Effector memory CD4-positive, alpha-beta T cell (primary cell): ENCODE data around the gene SORL1.
"Not testable (repeated sequence)": the region's sequence is repeated elsewhere in the genome, so short reads cannot be mapped to it uniquely, and the experiment has no call there.

Source experiments
- DNase-seq, 3 donors: peaks; one replicate each; pipeline ENCODE4 v3.0.0-alpha.2; 2020
- H3K27ac ChIP-seq: 2 replicates; pipeline ENCODE4 v1.7.0; 2013; ENCODE audit warnings: mild to moderate bottlenecking, low read length, moderate library complexity; ENCODE audit not compliant: insufficient read depth, poor library complexity, severe bottlenecking
- H3K27me3 ChIP-seq: replicated peaks from 2 replicates; pipeline ENCODE4 v1.7.0; 2013; ENCODE audit warnings: mild to moderate bottlenecking, low read length; ENCODE audit not compliant: insufficient read depth, control insufficient read depth, poor library complexity, severe bottlenecking
- H3K36me3 ChIP-seq: 2 replicates; pipeline ENCODE4 v1.7.0; 2013; ENCODE audit warnings: mild to moderate bottlenecking, low read length, moderate library complexity; ENCODE audit not compliant: control insufficient read depth, insufficient read depth
- H3K4me1 ChIP-seq: 2 replicates; pipeline ENCODE4 v1.7.0; 2013; ENCODE audit warnings: low read length, mild to moderate bottlenecking; ENCODE audit not compliant: control insufficient read depth, insufficient read depth, poor library complexity, severe bottlenecking
- H3K4me3 ChIP-seq: 2 replicates; pipeline ENCODE4 v1.7.0; 2013; ENCODE audit warnings: low read length, low read depth, mild to moderate bottlenecking; ENCODE audit not compliant: insufficient read depth, poor library complexity, severe bottlenecking
- H3K9me3 ChIP-seq: 2 replicates; pipeline ENCODE4 v1.7.0; 2013; ENCODE audit warnings: mild to moderate bottlenecking, low read length, moderate library complexity; ENCODE audit not compliant: control insufficient read depth

SORL1 gene

DNA sequence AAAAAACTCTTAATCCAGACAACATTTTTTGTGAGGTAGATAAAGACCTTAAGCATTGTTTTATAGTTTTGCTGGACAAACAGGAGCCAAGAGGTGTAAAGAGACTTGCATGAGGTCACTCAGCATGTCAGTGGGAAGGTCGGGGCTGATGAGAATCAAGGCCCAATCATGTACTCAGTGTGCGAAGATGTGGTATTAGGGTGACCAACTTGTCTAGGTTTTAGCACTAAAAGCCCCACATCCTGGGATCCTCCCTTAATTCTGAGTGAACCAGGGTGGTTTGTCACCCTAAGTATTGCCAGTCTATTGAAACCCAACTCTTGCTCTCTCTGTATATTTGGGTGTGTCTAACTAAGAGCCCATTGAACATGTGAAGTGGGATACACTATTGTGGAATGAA lies 20.2 kb downstream of the SORL1 start:
- Histone ChIP-seq H3K4me3 (no peak overlapping the region), H3K27ac (peak overlapping the region; percentile 18), H3K9me3 (no peaks in the 10 kb centered on the region), H3K27me3 (no peaks in the 10 kb centered on the region), H3K36me3 (peaks cover 48% of the 10 kb centered on the region), H3K4me1 (peaks cover 27% of the 10 kb centered on the region)
- DNase-seq: no peak

- H3K27me3 ChIP-seq: no peaks in the 10 kb centered on the region
- H3K36me3 ChIP-seq: peaks cover 57% of the 10 kb centered on the region
- peaks cover 17% of the 10 kb centered on the region for H3K4me1 ChIP-seq
- DNase-seq: no peak
- H3K9me3 ChIP-seq: no peaks in the 10 kb centered on the region
- H3K27ac ChIP-seq: no peak overlapping the region
- no peak overlapping the region for H3K4me3 ChIP-seq
Measured at GRCh38 chr11:121473064-121473777, 21.1 kb downstream of the SORL1 start.

GRCh38 chr11:121474680-121475079 lies 22.6 kb downstream of the SORL1 start:
- Histone ChIP-seq H3K36me3 (peaks cover 71% of the 10 kb centered on the region), H3K4me3 (no peak overlapping the region), H3K9me3 (no peaks in the 10 kb centered on the region), H3K4me1 (peaks cover 7% of the 10 kb centered on the region), H3K27ac (no peak overlapping the region), H3K27me3 (no peaks in the 10 kb centered on the region)
- no peak for DNase-seq

DNA sequence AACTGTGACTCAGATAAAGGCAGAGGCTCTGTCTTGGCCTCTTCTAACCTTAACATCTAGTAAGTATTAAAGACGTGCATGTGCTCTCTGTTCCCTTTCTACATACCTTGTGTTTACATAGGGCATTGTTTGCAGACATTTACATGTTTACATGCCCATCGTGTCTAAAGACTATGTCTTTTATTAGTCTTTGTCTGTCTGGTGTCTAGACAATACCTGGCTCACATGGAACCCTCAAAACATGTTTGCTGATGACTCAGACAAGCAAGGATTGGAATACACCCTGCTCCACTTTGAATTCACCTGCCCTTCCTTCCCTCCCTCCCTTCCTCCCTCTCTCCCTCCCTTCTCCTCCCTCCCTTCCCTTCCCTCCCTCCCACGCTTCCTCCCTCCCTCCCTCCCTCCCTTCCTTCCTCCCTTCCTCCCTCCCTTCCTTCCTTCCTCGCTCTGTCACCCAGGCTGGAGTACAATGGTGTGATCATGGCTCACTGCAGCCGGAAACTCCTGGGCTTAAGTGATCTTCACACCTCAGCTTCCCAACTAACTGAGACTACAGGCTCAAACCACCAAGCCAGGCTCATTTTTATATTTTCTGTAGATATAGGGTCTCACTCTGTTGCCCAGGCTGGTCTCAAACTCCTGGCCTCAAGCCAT lies 24.4 kb downstream of the SORL1 start:
- no peak for DNase-seq
- no peak overlapping the region for H3K4me3 ChIP-seq
- H3K9me3 ChIP-seq: no peaks in the 10 kb centered on the region
- peak overlapping the region; percentile 39 for H3K27ac ChIP-seq
- H3K27me3 ChIP-seq: no peaks in the 10 kb centered on the region
- peaks cover 58% of the 10 kb centered on the region for H3K36me3 ChIP-seq
- peaks cover 19% of the 10 kb centered on the region for H3K4me1 ChIP-seq

DNA sequence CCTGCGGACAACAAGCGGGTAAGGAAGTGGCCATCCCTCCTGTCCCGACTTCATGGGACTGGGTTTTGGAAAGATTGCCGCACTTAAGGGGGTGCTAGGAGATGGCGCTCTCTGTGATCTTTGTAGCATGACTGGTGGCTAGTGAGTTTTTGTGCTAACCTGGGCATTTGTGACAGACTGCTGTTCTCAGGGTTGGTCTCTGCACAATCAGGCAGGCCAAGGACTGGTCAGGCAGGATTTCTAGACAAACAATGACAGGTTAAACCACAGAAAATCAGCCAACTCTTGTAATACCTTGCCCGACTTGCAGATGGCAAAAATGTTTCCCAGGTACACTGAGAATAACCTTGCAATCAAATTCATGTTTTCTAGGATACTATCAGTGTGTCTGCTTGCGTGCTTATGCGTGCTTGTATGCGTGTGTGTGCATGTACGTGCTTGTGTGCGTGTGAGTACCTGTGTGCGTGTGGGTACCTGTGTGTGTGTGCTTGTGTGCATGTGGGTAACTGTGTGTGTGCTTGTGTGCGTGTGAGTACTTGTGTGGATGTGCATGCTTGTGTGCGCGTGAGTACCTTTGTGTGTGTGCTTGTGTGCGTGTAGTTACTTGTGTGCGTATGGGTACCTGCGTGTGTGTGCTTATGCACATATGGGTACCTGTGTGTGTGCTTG lies 26.2 kb downstream of the SORL1 start:
- peaks cover 30% of the 10 kb centered on the region for H3K4me1 ChIP-seq
- no peaks in the 10 kb centered on the region for H3K9me3 ChIP-seq
- no peak for DNase-seq
- H3K27me3 ChIP-seq: no peaks in the 10 kb centered on the region
- H3K4me3 ChIP-seq: no peak overlapping the region
- H3K27ac ChIP-seq: no peak overlapping the region
- peaks cover 46% of the 10 kb centered on the region for H3K36me3 ChIP-seq

- H3K4me3 ChIP-seq: no peak overlapping the region
- H3K27ac ChIP-seq: no peak overlapping the region
- H3K36me3 ChIP-seq: peaks cover 41% of the 10 kb centered on the region
- H3K4me1 ChIP-seq: peaks cover 35% of the 10 kb centered on the region
- no peak for DNase-seq
- no peaks in the 10 kb centered on the region for H3K27me3 ChIP-seq
- H3K9me3 ChIP-seq: no peaks in the 10 kb centered on the region
Measured at GRCh38 chr11:121478895-121479697, 27.0 kb downstream of the SORL1 start.

DNA sequence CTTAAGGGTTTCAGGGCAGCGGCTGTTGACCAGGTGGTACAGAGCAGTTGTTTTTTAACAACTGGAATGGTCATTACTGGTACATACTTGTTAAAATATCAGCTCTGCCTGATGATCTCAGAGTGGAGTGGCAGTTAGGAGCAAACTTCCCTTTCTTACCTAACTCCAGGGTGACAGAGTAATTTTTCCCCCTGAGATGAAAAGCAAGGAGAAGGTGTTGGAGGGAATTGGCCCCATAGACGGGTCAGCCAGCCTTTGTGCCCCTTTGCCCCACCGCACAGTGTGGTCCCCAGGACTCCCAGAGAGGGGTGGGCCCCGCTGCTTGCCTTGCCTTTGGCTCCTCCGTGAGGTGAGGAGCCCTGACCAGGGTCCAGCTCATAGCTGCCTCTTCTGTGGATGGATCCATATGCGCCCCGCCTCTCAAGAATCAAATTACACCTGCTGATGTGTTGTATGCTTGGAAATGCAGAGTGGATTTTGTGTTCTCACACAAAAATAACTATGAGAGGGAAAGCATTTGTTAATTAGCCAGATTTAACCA lies 27.7 kb downstream of the SORL1 start:
- H3K9me3 ChIP-seq: no peaks in the 10 kb centered on the region
- no peak for DNase-seq
- no peaks in the 10 kb centered on the region for H3K27me3 ChIP-seq
- H3K4me3 ChIP-seq: no peak overlapping the region
- H3K27ac ChIP-seq: no peak overlapping the region
- peaks cover 38% of the 10 kb centered on the region for H3K36me3 ChIP-seq
- H3K4me1 ChIP-seq: peaks cover 35% of the 10 kb centered on the region

DNA sequence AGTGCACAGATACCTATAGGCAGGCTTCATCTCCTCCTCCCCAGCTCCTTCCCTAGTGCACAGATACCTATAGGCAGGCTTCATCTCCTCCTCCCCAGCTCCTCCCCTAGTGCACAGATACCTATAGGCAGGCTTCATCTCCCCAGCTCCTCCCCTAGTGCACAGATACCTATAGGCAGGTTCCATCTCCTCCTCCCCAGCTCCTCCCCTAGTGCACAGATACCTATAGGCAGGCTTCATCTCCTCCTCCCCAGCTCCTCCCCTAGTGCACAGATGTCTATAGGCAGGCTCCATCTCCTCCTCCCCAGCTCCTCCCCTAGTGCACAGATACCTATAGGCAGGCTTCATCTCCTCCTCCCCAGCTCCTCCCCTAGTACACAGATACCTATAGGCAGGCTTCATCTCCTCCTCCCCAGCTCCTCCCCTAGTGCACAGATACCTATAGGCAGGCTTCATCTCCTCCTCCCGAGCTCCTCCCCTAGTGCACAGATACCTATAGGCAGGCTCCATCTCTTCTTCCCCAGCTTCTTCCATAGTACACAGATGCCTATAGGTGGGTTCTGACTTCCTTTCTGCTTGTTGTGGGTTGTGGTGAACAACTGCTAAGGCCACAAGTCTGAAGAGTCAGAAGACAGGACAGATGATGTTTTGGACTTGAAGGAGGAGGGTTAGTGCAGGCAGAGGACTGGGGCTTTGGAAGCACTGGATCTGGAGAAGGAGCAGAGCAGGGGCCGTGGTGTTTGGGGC lies 29.5 kb downstream of the SORL1 start:
- Histone ChIP-seq H3K36me3 (peaks cover 48% of the 10 kb centered on the region), H3K4me1 (peaks cover 35% of the 10 kb centered on the region), H3K27ac (peak overlapping the region; percentile 75)
- H3K9me3 ChIP-seq, H3K27me3 ChIP-seq, H3K4me3 ChIP-seq: not testable (repeated sequence)
- peak; percentile 51 to 60 (median 54) for DNase-seq
